GM12865 (cell line): Measurements from ENCODE around the gene BCL2L1.
A peak's percentile ranks its signal among the peaks of the same experiment; 100 is the strongest.

Source experiments
- DNase-seq: peaks from one replicate; pipeline ENCODE4 v3.0.0; 2010; ENCODE audit warnings: low read depth
- H3K4me3 ChIP-seq: 2 replicates; pipeline ENCODE4 v1.5.1; 2011; ENCODE audit warnings: mild to moderate bottlenecking, low read depth, low read length, control low read depth
- CTCF ChIP-seq: IDR thresholded peaks from 2 replicates; pipeline ENCODE4 v1.5.1; 2011; ENCODE audit warnings: low read length, control low read depth, low read depth, inconsistent platforms; ENCODE audit not compliant: insufficient read depth; ENCODE audit errors: missing control alignments

The BCL2L1 gene

GRCh38 chr20:31718952-31719643 is 3.6 kb downstream of the BCL2L1 start:
- DNase-seq, result no peak
- H3K4me3 ChIP-seq, result peak overlapping the region; percentile 89
- TF ChIP-seq CTCF, result no peak

GRCh38 chr20:31717478-31718201 is 5.0 kb downstream of the BCL2L1 start:
- TF ChIP-seq CTCF, result no peak
- peak; percentile 77 for DNase-seq
- peak overlapping the region; percentile 53 for H3K4me3 ChIP-seq

- no peak for TF ChIP-seq CTCF
- H3K4me3 ChIP-seq, result peak overlapping the region; percentile 30
- DNase-seq, result no peak
Observed at GRCh38 chr20:31716818-31717477, 5.7 kb downstream of the BCL2L1 start.

GRCh38 chr20:31716351-31716750 is 6.3 kb downstream of the BCL2L1 start:
- no peak overlapping the region; the same call in 1 of the 2 replicates for H3K4me3 ChIP-seq

GRCh38 chr20:31715766-31716165 is 6.9 kb downstream of the BCL2L1 start:
- no peak overlapping the region for H3K4me3 ChIP-seq
- no peak for DNase-seq
- no peak for TF ChIP-seq CTCF

More at GRCh38 chr20:31716351-31716750, 6.3 kb downstream of the BCL2L1 start:
- no peak for DNase-seq
- TF ChIP-seq CTCF, result no peak

GRCh38 chr20:31713312-31714273 is 9.1 kb downstream of the BCL2L1 start:
- no peak for TF ChIP-seq CTCF
- H3K4me3 ChIP-seq, result no peak overlapping the region
- no peak for DNase-seq
